Keratinocyte (primary cell): ENCODE results near the gene FUOM. TPM values are rescaled to one million over a fixed set of nuclear protein-coding genes. Genes with fewer than 3 reads are reported as not detected.

Experiments used
- DNase-seq: peaks from one replicate; pipeline ENCODE4 v3.0.0-alpha.2; 2011; ENCODE audit warnings: low read depth, missing footprints, low spot score
- FAIRE-seq: peaks from 2 replicates; lab custom pipeline; 2011; peaks lifted over from hg19 to GRCh38; lab: Jason Lieb, UNC
- H2AFZ ChIP-seq: 2 replicates; pipeline ENCODE4 v1.6.0; 2012; ENCODE audit warnings: low read length, control low read depth, inconsistent platforms; ENCODE audit not compliant: control insufficient read depth
- H3K27ac ChIP-seq: 2 replicates; pipeline ENCODE4 v1.5.1; 2011; ENCODE audit warnings: low read length; ENCODE audit not compliant: control insufficient read depth, insufficient read depth
- H3K27me3 ChIP-seq: 3 replicates; pipeline ENCODE4 v1.6.0; 2011; ENCODE audit warnings: low read length; ENCODE audit not compliant: control insufficient read depth, insufficient read depth; ENCODE audit errors: extremely low read depth
- H3K36me3 ChIP-seq, 2 experiments: 2 replicates in 1 of 2; 3 replicates in 1 of 2; pipeline ENCODE4 v1.5.1; 2011; ENCODE audit warnings: low read length in 2 of 2, mild to moderate bottlenecking in 1 of 2; ENCODE audit not compliant: control insufficient read depth in 2 of 2, insufficient read depth in 2 of 2; ENCODE audit errors: extremely low read depth in 1 of 2
- H3K4me1 ChIP-seq: 3 replicates; pipeline ENCODE4 v1.5.1; 2011; ENCODE audit warnings: low read length; ENCODE audit not compliant: control insufficient read depth, insufficient read depth; ENCODE audit errors: extremely low read depth
- H3K4me2 ChIP-seq: 3 replicates; pipeline ENCODE4 v1.6.0; 2011; ENCODE audit warnings: low read depth, low read length; ENCODE audit not compliant: control insufficient read depth, insufficient read depth; ENCODE audit errors: extremely low read depth
- H3K4me3 ChIP-seq, 3 experiments: fragments of 200-600 bp in 1 of 3; sonication (generic) in 1 of 3; 2 replicates in 2 of 3; 3 replicates in 1 of 3; pipeline ENCODE4 v1.5.1; 2011 to 2016; ENCODE audit warnings: low read length in 3 of 3, mild to moderate bottlenecking in 3 of 3, control low read depth in 2 of 3, inconsistent platforms in 1 of 3, low read depth in 1 of 3, mixed read lengths in 1 of 3, mixed run types in 1 of 3, moderate library complexity in 1 of 3; ENCODE audit not compliant: control insufficient read depth in 2 of 3, insufficient read depth in 2 of 3; ENCODE audit errors: extremely low read depth in 1 of 3
- H3K79me2 ChIP-seq: 2 replicates; pipeline ENCODE4 v1.6.0; 2012; ENCODE audit warnings: low read length; ENCODE audit not compliant: control insufficient read depth, insufficient read depth
- H3K9ac ChIP-seq: 3 replicates; pipeline ENCODE4 v1.6.0; 2011; ENCODE audit warnings: low read length; ENCODE audit not compliant: control insufficient read depth, insufficient read depth; ENCODE audit errors: extremely low read depth
- H3K9me1 ChIP-seq: 3 replicates; pipeline ENCODE4 v1.6.0; 2011; ENCODE audit warnings: low read length; ENCODE audit not compliant: control insufficient read depth, insufficient read depth; ENCODE audit errors: extremely low read depth
- H3K9me3 ChIP-seq: 2 replicates; pipeline ENCODE4 v1.5.1; 2012; ENCODE audit warnings: low read depth, low read length; ENCODE audit not compliant: control insufficient read depth
- H4K20me1 ChIP-seq: 3 replicates; pipeline ENCODE4 v1.6.0; 2011; ENCODE audit warnings: low read length; ENCODE audit not compliant: control insufficient read depth, insufficient read depth; ENCODE audit errors: extremely low read depth
- CTCF ChIP-seq, 3 experiments: IDR thresholded peaks in 1 of 3; conservative IDR thresholded peaks in 1 of 3; optimal IDR thresholded peaks in 1 of 3; 2 replicates in 2 of 3; 3 replicates in 1 of 3; pipeline versions ENCODE3 to v1.5.1; 2011; ENCODE audit warnings: low read length in 3 of 3, mild to moderate bottlenecking in 3 of 3, moderate library complexity in 2 of 3, control low read depth in 1 of 3, inconsistent platforms in 1 of 3; ENCODE audit not compliant: insufficient read depth in 2 of 3; ENCODE audit errors: extremely low read depth in 1 of 3
- EZH2 ChIP-seq: IDR thresholded peaks from one replicate; pipeline ENCODE4 v1.6.1; 2012; ENCODE audit warnings: inconsistent platforms, mild to moderate bottlenecking, low read length, moderate library complexity
- dilution Hi-C: fragments of 300-500 bp; cut with MboI; formaldehyde crosslinking; loops from one replicate; pipeline ENCODE4 v1.7.0; 2020; ENCODE audit warnings: low sequenced_read_pairs; ENCODE audit not compliant: extremely low pct_ligation_motif_present
- polyA plus RNA-seq, 5 experiments: library from polyadenylated mRNA; depleted of rRNA in 3 of 5; stranded (reverse) in 3 of 5; stranded (forward) in 1 of 5; unstranded in 1 of 5; fragments of >200 nt; gene quantifications; 1 replicate in 1 of 5; 2 replicates in 3 of 5; 3 replicates in 1 of 5; pipeline versions ENCODE4 v1.2.1 to v1.2.3, GENCODE V29; 2011 to 2012; ENCODE audit warnings: missing spikeins in 2 of 5, low read depth in 1 of 5, low replicate concordance in 1 of 5

Gene FUOM
- polyA plus RNA-seq, 1 donor (not counting 4 experiments of a cell fraction or from before 2014, with no cell fraction given) = 11.3 TPM

GRCh38 chr10:133341983-133342382 lies 15.8 kb downstream of the FUOM start:
- no peak overlapping the region for H3K9ac ChIP-seq
- H3K9me3 ChIP-seq = no peaks in the 10 kb centered on the region
- H4K20me1 ChIP-seq = no peaks in the 10 kb centered on the region
- no peaks in the 10 kb centered on the region for H3K79me2 ChIP-seq
- no peak for DNase-seq
- H3K4me3 ChIP-seq = no peak overlapping the region
- FAIRE-seq = no peak
- H3K4me1 ChIP-seq = no peaks in the 10 kb centered on the region
- no peaks in the 10 kb centered on the region for H3K9me1 ChIP-seq
- no peaks in the 10 kb centered on the region for H3K36me3 ChIP-seq
- dilution Hi-C loops = no loop called here
- H3K4me2 ChIP-seq = no peak overlapping the region
- no peak for TF ChIP-seq CTCF (optimal IDR thresholded peaks at IDR 0.05 in 1 of 3, IDR thresholded peaks at IDR 0.05 in 1 of 3, conservative IDR thresholded peaks at IDR 0.05 in 1 of 3; ENCODE audit: extremely low read depth in 1 of 3, insufficient read depth in 2 of 3, low read length in 3 of 3)
- no peak for TF ChIP-seq EZH2
- peaks cover 15% of the 10 kb centered on the region for H3K27me3 ChIP-seq
- H2AFZ ChIP-seq = no peak overlapping the region
- H3K27ac ChIP-seq = no peak overlapping the region

GRCh38 chr10:133339708-133340380 lies 18.0 kb downstream of the FUOM start:
- FAIRE-seq = no peak
- H2AFZ ChIP-seq = no peak overlapping the region
- no peaks in the 10 kb centered on the region for H3K9me1 ChIP-seq
- H3K9ac ChIP-seq = no peak overlapping the region
- H3K27ac ChIP-seq = no peak overlapping the region
- no peaks in the 10 kb centered on the region for H4K20me1 ChIP-seq
- no peaks in the 10 kb centered on the region for H3K79me2 ChIP-seq
- no peak overlapping the region for H3K4me3 ChIP-seq
- no peak for DNase-seq
- TF ChIP-seq EZH2 = no peak
- dilution Hi-C loops = no loop called here
- H3K4me2 ChIP-seq = no peak overlapping the region
- H3K4me1 ChIP-seq = no peaks in the 10 kb centered on the region
- peaks cover 36% of the 10 kb centered on the region for H3K27me3 ChIP-seq
- no peaks in the 10 kb centered on the region for H3K9me3 ChIP-seq
- H3K36me3 ChIP-seq = no peaks in the 10 kb centered on the region
